Tibial nerve (tissue), 4 donors: ENCODE results near the gene AK2.

Source experiments
- CTCF ChIP-seq, 5 experiments: fragments of 200-600 bp in 3 of 5; fragments of 450-650 bp in 2 of 5; sonication (generic) in 3 of 5; IDR thresholded peaks; one replicate each; pipeline ENCODE4 v1.5.1; 2016 to 2019; ENCODE audit warnings: antibody characterized with exemption in 5 of 5, mild to moderate bottlenecking in 3 of 5, moderate library complexity in 2 of 5
- EP300 ChIP-seq, 2 donors: sonication (generic); formaldehyde crosslinking; IDR thresholded peaks; one replicate each; pipeline ENCODE4 v1.6.1; 2017; ENCODE audit warnings: antibody characterized with exemption in 2 of 2, mild to moderate bottlenecking in 1 of 2
- POLR2A ChIP-seq, 2 donors: fragments of 450-650 bp; IDR thresholded peaks; one replicate each; pipeline ENCODE4 v1.6.1; 2017; ENCODE audit warnings: antibody characterized with exemption in 2 of 2, mild to moderate bottlenecking in 2 of 2, moderate library complexity in 2 of 2

- TF ChIP-seq CTCF (IDR thresholded peaks at IDR 0.05) (no peak), POLR2A (IDR thresholded peaks at IDR 0.05) (no peak), EP300 (IDR thresholded peaks at IDR 0.05) (no peak)
These were observed 67.1 kb downstream of the AK2 start for GRCh38 chr1:32969566-32969965.
